Suppressor macrophage treated with lipopolysaccharide for 1 hour (primary cell): ENCODE measurements around the gene HYAL2.

ENCODE experiments used
- DNase-seq, 3 donors: peaks; one replicate each; pipeline ENCODE4 v3.0.0-alpha.2; 2020 to 2022

The HYAL2 gene

GRCh38 chr3:50350213-50350526 is 27.6 kb upstream of the HYAL2 start:
- no peak for DNase-seq

GRCh38 chr3:50347187-50347813 is 24.8 kb upstream of the HYAL2 start:
- peak; percentile 81 to 87 (median 85) for DNase-seq

- peak; percentile 83 to 92 (median 88) for DNase-seq
Measured at GRCh38 chr3:50345586-50346234, 23.2 kb upstream of the HYAL2 start, which contains the start of gene ZMYND10. Gene ZMYND10 (minus strand): TSS chr3:50345732. CDS start chr3:50345579, 153 bp downstream.

- no peak for DNase-seq
Measured at GRCh38 chr3:50345008-50345407, 22.5 kb upstream of the HYAL2 start.

GRCh38 chr3:50342813-50343633 is 20.5 kb upstream of the HYAL2 start:
- no peak for DNase-seq

GRCh38 chr3:50341996-50342650 is 19.6 kb upstream of the HYAL2 start:
- no peak for DNase-seq

GRCh38 chr3:50341537-50341936 is 19.0 kb upstream of the HYAL2 start:
- no peak for DNase-seq

GRCh38 chr3:50340448-50341329 is 18.1 kb upstream of the HYAL2 start, which contains the start of gene RASSF1:
Gene RASSF1 (minus strand): TSS chr3:50340836. CDS start chr3:50340805, 31 bp downstream.
- peak; percentile 69 to 86 (median 78) for DNase-seq

- DNase-seq = no peak
Measured at GRCh38 chr3:50340147-50340447, 17.6 kb upstream of the HYAL2 start.

GRCh38 chr3:50339485-50340146 is 17.1 kb upstream of the HYAL2 start:
- no peak for DNase-seq

- peak; percentile 53 to 60 (median 53) for DNase-seq
Measured at GRCh38 chr3:50338965-50339364, 16.4 kb upstream of the HYAL2 start.

GRCh38 chr3:50337175-50337861 is 14.8 kb upstream of the HYAL2 start:
- DNase-seq = peak; percentile 100

- DNase-seq = no peak
Measured at GRCh38 chr3:50336452-50337174, 14.1 kb upstream of the HYAL2 start.

GRCh38 chr3:50334339-50335075 is 12.0 kb upstream of the HYAL2 start:
- no peak for DNase-seq

GRCh38 chr3:50333744-50334328 is 11.3 kb upstream of the HYAL2 start:
- DNase-seq = no peak

GRCh38 chr3:50331364-50331907 is 8.9 kb upstream of the HYAL2 start:
- DNase-seq = no peak

GRCh38 chr3:50330330-50330729 is 7.8 kb upstream of the HYAL2 start:
- no peak for DNase-seq

GRCh38 chr3:50327943-50328691 is 5.6 kb upstream of the HYAL2 start, which contains the start of gene TUSC2:
Gene TUSC2 (minus strand): TSS chr3:50328223. CDS start chr3:50328099, 124 bp downstream.
- DNase-seq = peak; percentile 98 to 99 (median 99)
